ENCODE measurements around the gene IFI30. TPM values are rescaled to one million over a fixed set of nuclear protein-coding genes. Genes with fewer than 3 reads are reported as not detected.

Gene IFI30
- total RNA-seq, 1 experiment from 2014 or later, result 23.6 TPM

GRCh38 chr19:18202397-18202777 is 28.8 kb downstream of the IFI30 start:
- Histone ChIP-seq H3K4me1 (ENCODE audit: insufficient read depth, low read length) (no peaks in the 10 kb centered on the region), H2BK120ac (ENCODE audit: low read depth, low read length, poor library complexity, severe bottlenecking) (no peak overlapping the region), H2AK5ac (ENCODE audit: insufficient read length, low read length) (no peak overlapping the region), H2AFZ (ENCODE audit: low read length) (no peak overlapping the region), H3K27ac (ENCODE audit: insufficient read length, low read depth, low read length) (no peak overlapping the region), H3K4me2 (ENCODE audit: insufficient read depth, insufficient read length, low read length) (no peak overlapping the region), H2BK20ac (ENCODE audit: low read depth, low read length, poor library complexity, severe bottlenecking) (no peak overlapping the region), H2BK15ac (ENCODE audit: low read depth, low read length) (no peak overlapping the region), H2BK12ac (ENCODE audit: insufficient read length, low read depth, low read length) (no peak overlapping the region), H3K23ac (ENCODE audit: insufficient read length, low read depth, low read length) (no peak overlapping the region), H3K4ac (ENCODE audit: low read depth, low read length) (no peak overlapping the region), H3K23me2 (ENCODE audit: insufficient read length, low read depth, low read length, poor library complexity, severe bottlenecking) (peaks cover 15% of the 10 kb centered on the region), H2BK5ac (ENCODE audit: insufficient read length, low read length) (no peak overlapping the region), H4K8ac (replicated peaks; ENCODE audit: insufficient read length, low read depth, low read length) (no peak overlapping the region), H3T11ph (ENCODE audit: low read length) (no peak overlapping the region), H4K91ac (ENCODE audit: insufficient read length, low read depth, low read length) (no peak overlapping the region), H3K9me3 (ENCODE audit: control insufficient read depth, low read depth, low read length) (no peaks in the 10 kb centered on the region), H4K5ac (ENCODE audit: insufficient read length, low read depth, low read length) (no peak overlapping the region), H3K18ac (ENCODE audit: insufficient read length, low read depth, low read length) (no peak overlapping the region), H3K56ac (ENCODE audit: insufficient read length, low read depth, low read length) (no peak overlapping the region), H3K9ac (ENCODE audit: extremely low read depth, insufficient read length, low read length) (no peak overlapping the region), H3K27me3 (ENCODE audit: insufficient read depth, low read length) (no peaks in the 10 kb centered on the region), H3K79me1 (ENCODE audit: insufficient read depth, low read depth, low read length, poor library complexity, severe bottlenecking) (no peaks in the 10 kb centered on the region), H4K20me1 (ENCODE audit: control insufficient read depth, insufficient read depth, insufficient read length) (peaks cover 4% of the 10 kb centered on the region), H3K79me2 (ENCODE audit: insufficient read depth, low read length) (no peaks in the 10 kb centered on the region; the same call in 1 of the 2 replicates), H3K14ac (ENCODE audit: insufficient read depth, low read length) (no peak overlapping the region)
- no peak for TF ChIP-seq CTCF (conservative IDR thresholded peaks at IDR 0.05)
- DNase-seq, result no peak
- H3K27me3 Mint-ChIP-seq (ENCODE audit: low read depth), result peaks cover 3% of the 10 kb centered on the region; the same call in 1 of the 2 replicates
- no CpG with 5 or more reads among the region's 24 CpGs for WGBS (ENCODE audit: extremely low coverage, insufficient read length, low lambda C conversion rate)
- peaks cover 4 to 23% of the 10 kb centered on the region in 2 experiments for H3K4me1 Mint-ChIP-seq
- peak overlapping the region in 1 of 3 experiments; percentile 19; a peak in 2 of 7 replicates for H3K27ac Mint-ChIP-seq
- H3K9me3 Mint-ChIP-seq, result peaks cover 0 to 2% of the 10 kb centered on the region in 2 experiments; a peak in 1 of 5 replicates
- H3K36me3 Mint-ChIP-seq (ENCODE audit: insufficient read depth in 1 of 3, low read depth in 3 of 3), result peaks cover 22 to 37% (median 30%) of the 10 kb centered on the region in 3 experiments; a peak in 6 of 7 replicates
- H3K4me3 Mint-ChIP-seq, result peak overlapping the region; percentile 34 to 97; a peak in 4 of 5 replicates
